GM13976 (cell line): ENCODE measurements around the gene KCNJ6.

Source experiments
- DNase-seq: peaks from one replicate; pipeline ENCODE4 v3.0.0; 2012; ENCODE audit warnings: low spot score
- in situ Hi-C: fragments of 300-500 bp; cut with MboI; formaldehyde crosslinking; loops from one replicate; pipeline ENCODE4 v1.12.0; 2022; ENCODE audit warnings: low sequenced_read_pairs, mixed read lengths, inconsistent platforms; ENCODE audit not compliant: unreplicated experiment
- TF ChIP-seq, protein P1 (sequence below): IDR thresholded peaks from 2 replicates; pipeline ENCODE4 v1.5.1; 2012; ENCODE audit warnings: borderline replicate concordance, mild to moderate bottlenecking; ENCODE audit not compliant: insufficient read depth; ENCODE audit errors: extremely low read depth, missing control alignments, control extremely low read depth

KCNJ6 gene, protein sequence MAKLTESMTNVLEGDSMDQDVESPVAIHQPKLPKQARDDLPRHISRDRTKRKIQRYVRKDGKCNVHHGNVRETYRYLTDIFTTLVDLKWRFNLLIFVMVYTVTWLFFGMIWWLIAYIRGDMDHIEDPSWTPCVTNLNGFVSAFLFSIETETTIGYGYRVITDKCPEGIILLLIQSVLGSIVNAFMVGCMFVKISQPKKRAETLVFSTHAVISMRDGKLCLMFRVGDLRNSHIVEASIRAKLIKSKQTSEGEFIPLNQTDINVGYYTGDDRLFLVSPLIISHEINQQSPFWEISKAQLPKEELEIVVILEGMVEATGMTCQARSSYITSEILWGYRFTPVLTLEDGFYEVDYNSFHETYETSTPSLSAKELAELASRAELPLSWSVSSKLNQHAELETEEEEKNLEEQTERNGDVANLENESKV

DNA sequence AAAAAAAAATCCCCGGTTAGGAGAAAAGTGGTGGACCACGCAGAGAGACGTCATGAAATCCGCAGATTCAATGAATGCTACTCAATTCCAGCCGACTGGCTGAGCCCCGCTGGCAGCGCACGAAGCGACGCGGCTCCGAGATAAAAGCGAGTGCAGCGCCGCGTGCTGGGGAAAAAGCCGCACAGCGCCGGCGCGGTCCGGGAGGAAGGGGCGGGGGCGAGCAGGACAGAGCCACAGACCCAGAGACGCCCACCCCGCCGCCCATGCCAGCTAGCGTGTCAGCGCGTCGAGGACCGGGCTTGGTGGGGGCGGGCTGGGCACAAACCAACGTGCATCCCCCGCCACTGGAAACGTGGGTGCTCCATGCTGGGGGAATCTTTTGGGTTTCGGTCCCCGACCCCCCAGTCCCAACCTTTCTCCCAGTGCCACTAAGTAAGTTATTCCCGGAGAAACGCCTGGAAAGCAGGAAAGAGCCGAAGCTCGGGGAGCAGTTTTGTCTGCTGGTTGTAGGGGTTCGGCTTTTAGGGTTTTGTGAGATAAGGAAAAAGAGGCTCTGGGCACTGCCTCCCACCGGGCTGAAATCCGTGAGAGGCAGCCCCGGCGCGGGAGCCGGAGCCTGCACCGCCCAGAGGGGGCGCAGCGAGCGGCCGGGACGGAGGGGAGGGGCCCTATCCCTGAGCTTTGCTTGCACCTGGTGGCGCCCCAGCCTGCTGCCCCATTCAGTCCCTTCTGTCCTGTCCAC lies at the start of gene KCNJ6:
KCNJ6 (minus strand) TSS at position 148 of the 742 bp plus-strand sequence. CDS start 75,775 bp downstream, outside the sequence.
- no peak for DNase-seq
- in situ Hi-C loops = no loop called here
- TF ChIP-seq, protein P1, sequence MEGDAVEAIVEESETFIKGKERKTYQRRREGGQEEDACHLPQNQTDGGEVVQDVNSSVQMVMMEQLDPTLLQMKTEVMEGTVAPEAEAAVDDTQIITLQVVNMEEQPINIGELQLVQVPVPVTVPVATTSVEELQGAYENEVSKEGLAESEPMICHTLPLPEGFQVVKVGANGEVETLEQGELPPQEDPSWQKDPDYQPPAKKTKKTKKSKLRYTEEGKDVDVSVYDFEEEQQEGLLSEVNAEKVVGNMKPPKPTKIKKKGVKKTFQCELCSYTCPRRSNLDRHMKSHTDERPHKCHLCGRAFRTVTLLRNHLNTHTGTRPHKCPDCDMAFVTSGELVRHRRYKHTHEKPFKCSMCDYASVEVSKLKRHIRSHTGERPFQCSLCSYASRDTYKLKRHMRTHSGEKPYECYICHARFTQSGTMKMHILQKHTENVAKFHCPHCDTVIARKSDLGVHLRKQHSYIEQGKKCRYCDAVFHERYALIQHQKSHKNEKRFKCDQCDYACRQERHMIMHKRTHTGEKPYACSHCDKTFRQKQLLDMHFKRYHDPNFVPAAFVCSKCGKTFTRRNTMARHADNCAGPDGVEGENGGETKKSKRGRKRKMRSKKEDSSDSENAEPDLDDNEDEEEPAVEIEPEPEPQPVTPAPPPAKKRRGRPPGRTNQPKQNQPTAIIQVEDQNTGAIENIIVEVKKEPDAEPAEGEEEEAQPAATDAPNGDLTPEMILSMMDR = no peak

DNA sequence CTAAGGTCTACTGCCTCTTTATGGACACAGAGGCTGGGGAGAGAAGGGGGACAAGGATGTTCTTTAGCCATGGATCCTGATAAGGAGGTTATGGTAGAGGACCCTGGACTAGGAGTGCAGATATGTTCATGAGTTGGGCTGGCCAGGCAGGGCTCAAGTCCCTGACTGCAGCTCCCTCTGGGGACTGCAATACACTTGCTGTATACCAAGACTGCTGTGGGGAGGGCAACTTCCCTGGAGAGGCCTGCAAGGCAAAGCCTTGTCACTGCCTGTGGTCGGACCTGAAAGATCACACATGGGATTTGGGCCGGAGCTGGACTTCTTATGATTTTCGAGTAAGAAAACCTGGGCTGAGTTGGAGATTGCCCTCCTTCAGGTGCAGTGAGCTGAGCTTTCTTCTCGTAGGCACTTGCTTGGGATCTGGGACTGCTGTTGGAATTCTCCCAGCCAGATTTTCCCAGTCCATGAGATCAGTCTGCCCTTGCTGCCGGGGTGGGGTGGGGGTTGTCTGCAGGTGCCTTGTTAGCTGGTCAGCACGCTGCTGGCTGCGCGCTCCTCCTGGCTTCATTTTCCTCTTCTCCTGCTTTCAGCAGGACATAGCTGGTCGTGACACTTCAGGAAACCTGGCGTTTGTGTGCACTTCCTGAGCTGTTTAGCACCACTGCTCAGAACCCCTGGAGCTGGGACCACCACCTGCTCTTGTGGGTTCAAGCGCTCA lies 49.0 kb upstream of the KCNJ6 start:
- DNase-seq = no peak
- TF ChIP-seq, protein P1 = no peak
- in situ Hi-C loops = no loop called here

DNA sequence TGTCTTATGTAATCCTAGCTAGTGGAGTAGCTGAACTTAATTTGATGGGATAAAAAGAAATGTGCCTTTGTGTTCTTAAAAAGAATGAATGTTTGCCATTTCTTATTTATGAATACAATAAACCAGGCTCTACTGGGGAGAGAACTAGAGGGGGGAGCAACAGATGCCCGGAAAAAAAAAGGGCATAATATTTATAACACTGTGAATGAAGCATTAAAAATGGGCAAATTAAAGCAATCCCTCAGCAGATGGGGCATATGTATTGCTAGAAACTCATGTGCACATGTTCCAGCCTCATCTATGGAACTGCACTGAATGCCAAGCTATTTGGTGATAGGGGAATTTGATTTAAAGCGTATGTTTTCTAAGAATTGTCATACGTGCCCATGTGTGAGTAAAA lies 42.3 kb upstream of the KCNJ6 start:
- TF ChIP-seq, protein P1 = no peak
- in situ Hi-C loops = no loop called here
- DNase-seq = no peak

DNA sequence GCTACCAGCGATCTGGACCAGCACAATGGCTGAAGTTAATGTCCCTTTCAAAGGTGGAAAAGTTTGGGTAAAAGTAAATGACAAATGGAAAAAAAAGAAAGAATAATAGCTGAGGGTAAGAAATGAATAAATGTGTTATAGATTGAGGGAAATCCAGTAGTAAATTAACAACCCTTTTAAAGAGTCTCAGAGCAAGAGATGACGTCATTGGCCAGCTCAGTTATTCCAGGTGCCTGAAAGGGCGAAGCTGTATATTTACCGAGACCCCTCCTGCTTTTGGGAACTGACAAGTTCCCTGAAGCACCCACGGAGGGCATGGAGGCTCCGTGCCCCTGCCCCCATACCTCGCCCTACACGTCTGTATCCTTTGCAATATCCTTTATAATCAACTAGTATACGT lies 40.5 kb upstream of the KCNJ6 start:
- in situ Hi-C loops = no loop called here
- TF ChIP-seq, protein P1 = no peak
- no peak for DNase-seq

DNA sequence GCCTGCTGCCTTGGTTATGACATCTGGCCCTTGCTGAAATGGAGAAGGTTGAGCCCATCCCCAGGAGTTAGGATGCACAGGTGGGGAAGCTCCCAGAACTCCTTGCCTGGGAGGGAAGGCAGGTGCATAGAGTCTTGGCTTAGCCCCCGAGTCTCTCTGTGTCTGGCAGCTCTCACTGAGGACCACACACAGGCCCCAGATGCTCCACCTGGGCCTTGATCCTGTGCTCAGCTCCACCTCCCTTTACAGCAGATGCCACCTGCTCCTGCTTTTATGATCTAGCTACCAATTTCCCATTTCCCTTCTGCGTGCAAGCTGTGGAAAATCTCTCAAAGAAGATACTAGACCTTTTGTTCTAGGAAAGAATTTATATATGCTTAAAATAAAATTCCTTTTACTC lies 28.8 kb upstream of the KCNJ6 start:
- no peak for DNase-seq
- TF ChIP-seq, protein P1 = no peak
- in situ Hi-C loops = no loop called here

DNA sequence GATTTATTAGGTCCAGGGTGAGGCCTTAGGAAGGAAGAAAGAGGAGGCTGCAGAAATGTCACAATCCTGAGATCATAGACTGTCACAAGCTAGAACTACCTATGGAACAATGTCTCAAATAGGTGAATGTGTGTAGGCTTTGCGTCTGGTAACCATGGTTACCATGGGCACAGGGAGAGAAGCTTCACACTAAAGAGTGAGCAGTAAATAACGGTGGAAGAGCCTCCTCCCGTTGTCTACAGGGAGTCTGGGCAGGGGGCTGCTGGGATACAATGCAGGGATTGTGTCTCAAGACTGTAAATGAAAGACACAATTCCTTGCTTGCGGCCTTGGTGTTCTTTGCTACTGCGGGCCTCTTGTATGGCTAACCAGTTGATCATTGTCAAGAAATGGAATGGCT lies 28.2 kb upstream of the KCNJ6 start:
- in situ Hi-C loops = no loop called here

More for the DNA sequence above, 28.2 kb upstream of the KCNJ6 start:
- no peak for DNase-seq
- TF ChIP-seq, protein P1 = no peak
